Liver (tissue), 9 donors: ENCODE measurements around the gene ANKRD33B. TPM values are rescaled to one million over a fixed set of nuclear protein-coding genes. Genes with fewer than 3 reads are reported as not detected.

Source experiments
- DNase-seq: peaks from one replicate; pipeline ENCODE4 v3.0.0-alpha.2; 2017; ENCODE audit warnings: low spot score
- H3K27ac ChIP-seq, 2 donors: one replicate each; pipeline ENCODE4 v1.7.0; 2013; ENCODE audit warnings: inconsistent platforms in 2 of 2, low read length in 2 of 2, control low read depth in 1 of 2, low read depth in 1 of 2, mild to moderate bottlenecking in 1 of 2
- H3K27me3 ChIP-seq, 4 donors: one replicate each; pipeline versions ENCODE4 v1.6.1 to v1.7.0; 2013; ENCODE audit warnings: low read length in 3 of 4, inconsistent platforms in 1 of 4, mild to moderate bottlenecking in 1 of 4, moderate library complexity in 1 of 4; ENCODE audit not compliant: control insufficient read depth in 4 of 4, insufficient read depth in 4 of 4
- H3K36me3 ChIP-seq, 4 donors: one replicate each; pipeline versions ENCODE4 v1.6.1 to v1.7.0; 2013; ENCODE audit warnings: low read length in 3 of 4, mild to moderate bottlenecking in 3 of 4, low read depth in 1 of 4, moderate library complexity in 1 of 4; ENCODE audit not compliant: control insufficient read depth in 4 of 4, insufficient read depth in 3 of 4
- H3K4me1 ChIP-seq, 4 donors: one replicate each; pipeline versions ENCODE4 v1.6.1 to v1.7.0; 2013; ENCODE audit warnings: low read length in 3 of 4, mild to moderate bottlenecking in 3 of 4, moderate library complexity in 1 of 4; ENCODE audit not compliant: control insufficient read depth in 4 of 4, insufficient read depth in 4 of 4
- H3K4me3 ChIP-seq, 3 donors: one replicate each; pipeline versions ENCODE4 v1.6.1 to v1.7.0; 2013; ENCODE audit warnings: low read length in 3 of 3, control low read depth in 1 of 3, low read depth in 1 of 3, mild to moderate bottlenecking in 1 of 3
- H3K9ac ChIP-seq, 2 donors: one replicate each; pipeline ENCODE4 v1.7.0; 2013; ENCODE audit warnings: low read length in 2 of 2, mild to moderate bottlenecking in 2 of 2, moderate library complexity in 2 of 2, control low read depth in 1 of 2, low read depth in 1 of 2
- H3K9me3 ChIP-seq, 4 donors: one replicate each; pipeline versions ENCODE4 v1.6.1 to v1.7.0; 2013; ENCODE audit warnings: low read length in 3 of 4; ENCODE audit not compliant: control insufficient read depth in 4 of 4
- ATF3 ChIP-seq: IDR thresholded peaks from 2 replicates; pipeline ENCODE4 v1.6.1; 2016; ENCODE audit warnings: antibody characterized with exemption
- EGR1 ChIP-seq, 2 donors: IDR thresholded peaks; 2 replicates each; pipeline ENCODE4 v1.6.1; 2016 to 2018; ENCODE audit warnings: antibody characterized with exemption in 2 of 2, low read depth in 2 of 2
- FOXA1 ChIP-seq: IDR thresholded peaks from 2 replicates; pipeline ENCODE4 v1.6.1; 2016; ENCODE audit warnings: antibody characterized with exemption
- FOXA2 ChIP-seq: IDR thresholded peaks from 2 replicates; pipeline ENCODE4 v1.6.1; 2016; ENCODE audit warnings: antibody characterized with exemption
- GABPA ChIP-seq, 2 donors: IDR thresholded peaks in 1 of 2; conservative IDR thresholded peaks in 1 of 2; 2 replicates each; pipeline ENCODE4 v1.6.1; 2016; ENCODE audit warnings: antibody characterized with exemption in 2 of 2, mild to moderate bottlenecking in 1 of 2, moderate library complexity in 1 of 2
- HNF4A ChIP-seq, 2 donors: conservative IDR thresholded peaks; 2 replicates each; pipeline ENCODE4 v1.6.1; 2016; ENCODE audit warnings: antibody characterized with exemption in 2 of 2, mild to moderate bottlenecking in 2 of 2
- HNF4G ChIP-seq: IDR thresholded peaks from 2 replicates; pipeline ENCODE4 v1.6.1; 2016; ENCODE audit warnings: antibody characterized with exemption
- JUND ChIP-seq, 2 donors: IDR thresholded peaks; 2 replicates each; pipeline ENCODE4 v1.6.1; 2016; ENCODE audit warnings: antibody characterized with exemption in 2 of 2
- MAX ChIP-seq: IDR thresholded peaks from 2 replicates; pipeline ENCODE4 v1.6.1; 2016; ENCODE audit warnings: antibody characterized with exemption
- NR2F2 ChIP-seq: IDR thresholded peaks from 2 replicates; pipeline ENCODE4 v1.6.1; 2016; ENCODE audit warnings: antibody characterized with exemption
- RAD21 ChIP-seq, 2 donors: IDR thresholded peaks; 2 replicates each; pipeline ENCODE4 v1.6.1; 2016; ENCODE audit warnings: antibody characterized with exemption in 2 of 2, mild to moderate bottlenecking in 2 of 2
- REST ChIP-seq: IDR thresholded peaks from 2 replicates; pipeline ENCODE4 v1.6.1; 2016; ENCODE audit warnings: antibody characterized with exemption, mild to moderate bottlenecking
- RXRA ChIP-seq, 2 donors: IDR thresholded peaks; 2 replicates each; pipeline ENCODE4 v1.6.1; 2017 to 2018; ENCODE audit warnings: antibody characterized with exemption in 2 of 2, mild to moderate bottlenecking in 1 of 2
- SP1 ChIP-seq: IDR thresholded peaks from 2 replicates; pipeline ENCODE4 v1.6.1; 2018; ENCODE audit warnings: antibody characterized with exemption, mild to moderate bottlenecking
- YY1 ChIP-seq: IDR thresholded peaks from 2 replicates; pipeline ENCODE4 v1.6.1; 2016; ENCODE audit warnings: antibody characterized with exemption, mild to moderate bottlenecking
- ZBTB33 ChIP-seq: IDR thresholded peaks from 2 replicates; pipeline ENCODE4 v1.6.1; 2016; ENCODE audit warnings: antibody characterized with exemption
- WGBS: extraction: QIAGEN DNeasy Blood & Tissue Kit; methylation state at CpG from one replicate; pipeline ENCODE4 v1.1.7; 2013; 5-methylcytosine and 5-hydroxymethylcytosine counted together
- polyA plus RNA-seq, 2 donors: library from polyadenylated mRNA; stranded (reverse) in 1 of 2; unstranded in 1 of 2; fragments of 200-250 nt in 1 of 2; fragments of >200 nt in 1 of 2; fragmentation: Nextera tagmentation in 1 of 2; extraction: Ambion mirVana in 1 of 2; gene quantifications; one replicate each; pipeline versions ENCODE4 v1.2.1 to v1.2.3, GENCODE V29; 2013 to 2015
- total RNA-seq, 2 donors: library from RNA; depleted of rRNA; stranded (reverse); fragments of >200 nt; gene quantifications; one replicate each; pipeline ENCODE4 v1.2.3, GENCODE V29; 2014
- TF ChIP-seq, protein P1 (sequence below): fragments of 150-350 bp; IDR thresholded peaks from 2 replicates; pipeline ENCODE4 v1.5.1; 2017; ENCODE audit warnings: improper control_type of control experiment, low read depth, low read length; ENCODE audit not compliant: missing input control
- donor health status: healthy.
- donor health status: healthy.
- donor health status: healthy.
- donor health status: healthy.
- donor health status: healthy.

ANKRD33B gene
- total and polyA plus RNA-seq, 4 donors = 0.09 to 1.9 (median 0.25) TPM; not detected in 1

GRCh38 chr5:10543585-10544040 is 20.3 kb upstream of the ANKRD33B start:
- 60% methylated on average over 7 of the region's 7 CpGs for WGBS
- DNase-seq = no peak
- no peak for TF ChIP-seq HNF4A (conservative IDR thresholded peaks at IDR 0.05)
- TF ChIP-seq, protein P1, sequence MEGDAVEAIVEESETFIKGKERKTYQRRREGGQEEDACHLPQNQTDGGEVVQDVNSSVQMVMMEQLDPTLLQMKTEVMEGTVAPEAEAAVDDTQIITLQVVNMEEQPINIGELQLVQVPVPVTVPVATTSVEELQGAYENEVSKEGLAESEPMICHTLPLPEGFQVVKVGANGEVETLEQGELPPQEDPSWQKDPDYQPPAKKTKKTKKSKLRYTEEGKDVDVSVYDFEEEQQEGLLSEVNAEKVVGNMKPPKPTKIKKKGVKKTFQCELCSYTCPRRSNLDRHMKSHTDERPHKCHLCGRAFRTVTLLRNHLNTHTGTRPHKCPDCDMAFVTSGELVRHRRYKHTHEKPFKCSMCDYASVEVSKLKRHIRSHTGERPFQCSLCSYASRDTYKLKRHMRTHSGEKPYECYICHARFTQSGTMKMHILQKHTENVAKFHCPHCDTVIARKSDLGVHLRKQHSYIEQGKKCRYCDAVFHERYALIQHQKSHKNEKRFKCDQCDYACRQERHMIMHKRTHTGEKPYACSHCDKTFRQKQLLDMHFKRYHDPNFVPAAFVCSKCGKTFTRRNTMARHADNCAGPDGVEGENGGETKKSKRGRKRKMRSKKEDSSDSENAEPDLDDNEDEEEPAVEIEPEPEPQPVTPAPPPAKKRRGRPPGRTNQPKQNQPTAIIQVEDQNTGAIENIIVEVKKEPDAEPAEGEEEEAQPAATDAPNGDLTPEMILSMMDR = no peak
- no peak for TF ChIP-seq ATF3
- TF ChIP-seq NR2F2 = no peak
- TF ChIP-seq RXRA (IDR thresholded peaks at IDR 0.05) = no peak
- TF ChIP-seq RAD21 (IDR thresholded peaks at IDR 0.05) = no peak
- no peak for TF ChIP-seq GABPA (IDR thresholded peaks at IDR 0.05 in 1 of 2, conservative IDR thresholded peaks at IDR 0.05 in 1 of 2)
- no peak for TF ChIP-seq FOXA1
- TF ChIP-seq REST = no peak
- TF ChIP-seq SP1 = no peak
- no peak for TF ChIP-seq YY1
- TF ChIP-seq FOXA2 = no peak
- no peak for TF ChIP-seq JUND (IDR thresholded peaks at IDR 0.05)
- no peak for TF ChIP-seq EGR1 (IDR thresholded peaks at IDR 0.05; ENCODE audit: low read depth in 2 of 2)
- TF ChIP-seq ZBTB33 = no peak
- no peak for TF ChIP-seq MAX
- no peak for TF ChIP-seq HNF4G

DNA sequence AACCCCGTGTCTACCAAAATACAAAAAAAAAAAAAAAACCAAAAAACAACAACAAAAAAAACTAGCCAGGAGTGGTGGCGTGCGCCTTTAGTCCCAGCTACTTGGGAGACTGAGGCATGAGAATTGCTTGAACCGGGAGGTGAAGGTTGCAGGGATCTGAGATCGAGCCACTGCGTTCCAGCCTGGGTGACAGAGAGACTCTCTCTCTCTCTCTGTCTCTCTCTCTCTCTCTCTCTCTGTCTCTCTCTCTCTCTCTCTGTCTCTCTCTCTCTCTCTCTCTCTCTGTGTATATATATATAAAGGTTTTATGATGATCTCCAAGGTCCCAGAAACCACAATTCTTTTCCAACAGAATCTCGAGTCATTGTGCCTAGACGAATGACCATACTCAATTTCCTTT is 18.8 kb upstream of the ANKRD33B start:
- Histone ChIP-seq H3K27ac (no peak overlapping the region), H3K4me1 (no peaks in the 10 kb centered on the region), H3K27me3 (no peaks in the 10 kb centered on the region), H3K9me3 (no peaks in the 10 kb centered on the region), H3K9ac (no peak overlapping the region), H3K36me3 (no peaks in the 10 kb centered on the region), H3K4me3 (no peak overlapping the region)
- no peak for TF ChIP-seq HNF4A (conservative IDR thresholded peaks at IDR 0.05)
- TF ChIP-seq NR2F2 = no peak
- TF ChIP-seq FOXA2 = no peak
- no peak for TF ChIP-seq MAX
- no peak for TF ChIP-seq FOXA1
- no peak for TF ChIP-seq ATF3
- 82% methylated on average over 8 of the region's 8 CpGs for WGBS
- no peak for DNase-seq

More at GRCh38 chr5:10543585-10544040, 20.3 kb upstream of the ANKRD33B start:
- Histone ChIP-seq H3K9me3 (no peaks in the 10 kb centered on the region), H3K4me1 (no peaks in the 10 kb centered on the region), H3K36me3 (no peaks in the 10 kb centered on the region), H3K4me3 (no peak overlapping the region), H3K27ac (no peak overlapping the region), H3K27me3 (no peaks in the 10 kb centered on the region), H3K9ac (no peak overlapping the region)
